Astrocyte (in vitro differentiated cells and primary cell): Measurements from ENCODE around the gene WDR5. TPM values are rescaled to one million over a fixed set of nuclear protein-coding genes. Genes with fewer than 3 reads are reported as not detected.

Experiments used
- DNase-seq: peaks from one replicate; pipeline ENCODE4 v3.0.0-alpha.2; 2010; ENCODE audit warnings: low read depth
- FAIRE-seq: peaks from 2 replicates; lab custom pipeline; 2011; peaks lifted over from hg19 to GRCh38; lab: Jason Lieb, UNC
- H2AFZ ChIP-seq: 2 replicates; pipeline ENCODE4 v1.6.0; 2012; ENCODE audit warnings: low read depth, low read length, inconsistent platforms
- H3K27ac ChIP-seq: 2 replicates; pipeline ENCODE4 v1.5.1; 2011; ENCODE audit warnings: low read depth, low read length, inconsistent platforms
- H3K27me3 ChIP-seq: 2 replicates; pipeline ENCODE4 v1.6.0; 2011; ENCODE audit warnings: low read length, inconsistent platforms; ENCODE audit not compliant: insufficient read depth
- H3K36me3 ChIP-seq: 2 replicates; pipeline ENCODE4 v1.5.1; 2011; ENCODE audit warnings: low read length, inconsistent platforms; ENCODE audit not compliant: insufficient read depth
- H3K4me1 ChIP-seq: 2 replicates; pipeline ENCODE4 v1.5.1; 2011; ENCODE audit warnings: low read length, inconsistent platforms; ENCODE audit not compliant: insufficient read depth
- H3K4me2 ChIP-seq: 2 replicates; pipeline ENCODE4 v1.6.0; 2012; ENCODE audit warnings: low read length, inconsistent platforms
- H3K4me3 ChIP-seq: 2 replicates; pipeline ENCODE4 v1.5.1; 2011; ENCODE audit warnings: low read depth, mild to moderate bottlenecking, low read length, inconsistent platforms; ENCODE audit not compliant: insufficient read depth
- H3K79me2 ChIP-seq: 2 replicates; pipeline ENCODE4 v1.6.0; 2012; ENCODE audit warnings: mild to moderate bottlenecking, low read length, inconsistent platforms; ENCODE audit not compliant: insufficient read depth
- H3K9ac ChIP-seq: 2 replicates; pipeline ENCODE4 v1.6.0; 2012; ENCODE audit warnings: mild to moderate bottlenecking, low read length, inconsistent platforms
- H3K9me3 ChIP-seq: 2 replicates; pipeline ENCODE4 v1.5.1; 2012; ENCODE audit warnings: low read depth, mild to moderate bottlenecking, low read length, inconsistent platforms; ENCODE audit not compliant: insufficient read depth
- H4K20me1 ChIP-seq: 2 replicates; pipeline ENCODE4 v1.6.0; 2012; ENCODE audit warnings: low read length, inconsistent platforms; ENCODE audit not compliant: insufficient read depth
- H3K27ac Mint-ChIP-seq: one replicate; pipeline ENCODE4 v1.8.0; 2021; ENCODE audit warnings: mild to moderate bottlenecking, mixed read lengths; ENCODE audit not compliant: unreplicated experiment
- H3K27me3 Mint-ChIP-seq: one replicate; pipeline ENCODE4 v1.8.0; 2021; ENCODE audit warnings: low read depth, mixed read lengths; ENCODE audit not compliant: unreplicated experiment
- H3K36me3 Mint-ChIP-seq: one replicate; pipeline ENCODE4 v1.8.0; 2021; ENCODE audit warnings: low read depth, mixed read lengths; ENCODE audit not compliant: unreplicated experiment
- H3K4me1 Mint-ChIP-seq: one replicate; pipeline ENCODE4 v1.8.0; 2021; ENCODE audit warnings: low read depth, mixed read lengths; ENCODE audit not compliant: unreplicated experiment
- H3K4me3 Mint-ChIP-seq: one replicate; pipeline ENCODE4 v1.8.0; 2021; ENCODE audit warnings: mild to moderate bottlenecking, moderate library complexity, mixed read lengths; ENCODE audit not compliant: unreplicated experiment
- H3K9me3 Mint-ChIP-seq: one replicate; pipeline ENCODE4 v1.8.0; 2021; ENCODE audit warnings: mild to moderate bottlenecking, mixed read lengths; ENCODE audit not compliant: unreplicated experiment
- EZH2 ChIP-seq: IDR thresholded peaks from 2 replicates; pipeline ENCODE4 v1.6.1; 2012; ENCODE audit warnings: mild to moderate bottlenecking, low read length, inconsistent platforms; ENCODE audit not compliant: insufficient read depth
- total RNA-seq: library from RNA; stranded (reverse); gene quantifications from 2 replicates; pipeline ENCODE4 v1.2.1, GENCODE V29; 2021
- TF ChIP-seq, protein P1 (sequence below): IDR thresholded peaks from 2 replicates; pipeline ENCODE4 v1.5.1; 2011; ENCODE audit warnings: low read depth, mild to moderate bottlenecking, inconsistent platforms, low read length, moderate library complexity; ENCODE audit not compliant: insufficient read depth

WDR5 gene
- total RNA-seq, 1 donor from 2014 or later: 28.1 TPM

DNA sequence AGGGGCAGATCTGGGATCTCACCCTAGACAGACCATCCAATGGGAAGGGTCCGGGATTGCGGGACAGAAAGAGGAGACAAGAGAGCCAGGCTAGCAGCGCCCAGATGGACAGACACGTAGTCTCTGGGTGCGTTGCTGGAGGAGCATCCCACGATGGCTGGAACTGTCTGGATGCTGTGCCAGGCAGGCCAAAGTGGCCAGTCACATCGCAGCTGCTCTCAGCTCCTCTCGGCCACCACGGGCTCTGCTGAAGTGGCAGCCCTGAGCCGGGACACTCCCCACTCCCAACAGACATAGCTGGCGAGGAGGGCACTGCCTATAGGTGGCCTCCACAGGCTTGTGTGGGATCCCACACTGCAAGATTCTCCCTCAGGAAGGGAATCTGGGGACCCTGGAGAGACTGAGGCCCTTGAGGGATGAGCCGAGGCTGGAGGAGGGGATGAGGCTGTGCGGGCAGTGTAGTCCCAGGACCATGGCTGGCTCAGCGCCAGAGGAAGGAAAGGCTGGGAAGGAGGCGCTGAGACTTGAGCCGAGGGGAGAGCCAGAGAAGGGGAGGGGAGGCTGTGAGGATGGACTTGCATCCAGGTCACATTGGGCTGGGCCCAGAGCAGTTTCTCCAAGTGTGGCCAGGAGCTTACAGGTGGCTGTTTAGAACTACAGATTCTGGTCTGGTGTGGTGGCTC, 10.3 kb upstream of the WDR5 start:
- no peaks in the 10 kb centered on the region for H3K9me3 Mint-ChIP-seq
- no peaks in the 10 kb centered on the region for H3K36me3 Mint-ChIP-seq
- H3K4me3 Mint-ChIP-seq: no peak overlapping the region
- H2AFZ ChIP-seq: no peak overlapping the region
- H3K27ac Mint-ChIP-seq: no peak overlapping the region
- H3K9me3 ChIP-seq: no peaks in the 10 kb centered on the region
- no peaks in the 10 kb centered on the region for H3K4me1 ChIP-seq
- H3K27ac ChIP-seq: no peak overlapping the region
- H4K20me1 ChIP-seq: no peaks in the 10 kb centered on the region
- no peak for FAIRE-seq
- no peaks in the 10 kb centered on the region for H3K4me1 Mint-ChIP-seq
- no peak overlapping the region for H3K4me3 ChIP-seq
- H3K79me2 ChIP-seq: no peaks in the 10 kb centered on the region
- no peak overlapping the region for H3K4me2 ChIP-seq
- H3K9ac ChIP-seq: no peak overlapping the region
- no peak for TF ChIP-seq EZH2
- TF ChIP-seq, protein P1, sequence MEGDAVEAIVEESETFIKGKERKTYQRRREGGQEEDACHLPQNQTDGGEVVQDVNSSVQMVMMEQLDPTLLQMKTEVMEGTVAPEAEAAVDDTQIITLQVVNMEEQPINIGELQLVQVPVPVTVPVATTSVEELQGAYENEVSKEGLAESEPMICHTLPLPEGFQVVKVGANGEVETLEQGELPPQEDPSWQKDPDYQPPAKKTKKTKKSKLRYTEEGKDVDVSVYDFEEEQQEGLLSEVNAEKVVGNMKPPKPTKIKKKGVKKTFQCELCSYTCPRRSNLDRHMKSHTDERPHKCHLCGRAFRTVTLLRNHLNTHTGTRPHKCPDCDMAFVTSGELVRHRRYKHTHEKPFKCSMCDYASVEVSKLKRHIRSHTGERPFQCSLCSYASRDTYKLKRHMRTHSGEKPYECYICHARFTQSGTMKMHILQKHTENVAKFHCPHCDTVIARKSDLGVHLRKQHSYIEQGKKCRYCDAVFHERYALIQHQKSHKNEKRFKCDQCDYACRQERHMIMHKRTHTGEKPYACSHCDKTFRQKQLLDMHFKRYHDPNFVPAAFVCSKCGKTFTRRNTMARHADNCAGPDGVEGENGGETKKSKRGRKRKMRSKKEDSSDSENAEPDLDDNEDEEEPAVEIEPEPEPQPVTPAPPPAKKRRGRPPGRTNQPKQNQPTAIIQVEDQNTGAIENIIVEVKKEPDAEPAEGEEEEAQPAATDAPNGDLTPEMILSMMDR: no peak
- DNase-seq: no peak
- H3K27me3 ChIP-seq: peaks cover 5% of the 10 kb centered on the region
- no peaks in the 10 kb centered on the region for H3K36me3 ChIP-seq
- peaks cover 14% of the 10 kb centered on the region for H3K27me3 Mint-ChIP-seq

DNA sequence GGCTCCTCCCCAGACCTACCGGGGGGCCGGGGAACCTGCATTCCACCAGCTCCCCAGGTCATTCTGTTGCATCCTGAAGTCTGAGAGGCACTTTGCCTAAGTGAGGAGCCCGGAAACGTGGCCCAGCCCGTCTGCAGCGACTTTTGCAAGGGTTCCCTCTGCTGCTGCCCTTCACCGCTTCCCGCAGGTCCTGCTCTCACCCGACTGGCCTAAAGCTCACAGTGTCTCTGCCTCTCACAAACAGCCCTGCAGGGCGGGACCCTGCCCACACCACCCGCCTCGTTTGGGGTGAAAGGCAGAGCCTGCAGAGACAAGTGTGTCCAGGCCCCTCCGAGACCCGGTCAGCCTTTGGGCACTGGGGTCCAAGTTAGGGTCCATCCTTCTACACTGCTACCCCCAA, 9.5 kb upstream of the WDR5 start:
- H3K4me1 ChIP-seq: no peaks in the 10 kb centered on the region
- no peak overlapping the region for H3K4me3 Mint-ChIP-seq
- no peak overlapping the region for H3K27ac Mint-ChIP-seq
- no peak for FAIRE-seq
- H3K27me3 Mint-ChIP-seq: peaks cover 15% of the 10 kb centered on the region
- peaks cover 5% of the 10 kb centered on the region for H3K27me3 ChIP-seq
- no peaks in the 10 kb centered on the region for H3K36me3 Mint-ChIP-seq
- no peak overlapping the region for H3K4me2 ChIP-seq
- H2AFZ ChIP-seq: no peak overlapping the region
- TF ChIP-seq, protein P1: no peak
- TF ChIP-seq EZH2: no peak
- no peaks in the 10 kb centered on the region for H3K9me3 Mint-ChIP-seq
- no peaks in the 10 kb centered on the region for H3K9me3 ChIP-seq
- peaks cover 3% of the 10 kb centered on the region for H3K4me1 Mint-ChIP-seq
- no peak overlapping the region for H3K4me3 ChIP-seq
- no peaks in the 10 kb centered on the region for H3K36me3 ChIP-seq
- DNase-seq: no peak
- H4K20me1 ChIP-seq: no peaks in the 10 kb centered on the region
- H3K27ac ChIP-seq: no peak overlapping the region
- no peak overlapping the region for H3K9ac ChIP-seq
- H3K79me2 ChIP-seq: no peaks in the 10 kb centered on the region

DNA sequence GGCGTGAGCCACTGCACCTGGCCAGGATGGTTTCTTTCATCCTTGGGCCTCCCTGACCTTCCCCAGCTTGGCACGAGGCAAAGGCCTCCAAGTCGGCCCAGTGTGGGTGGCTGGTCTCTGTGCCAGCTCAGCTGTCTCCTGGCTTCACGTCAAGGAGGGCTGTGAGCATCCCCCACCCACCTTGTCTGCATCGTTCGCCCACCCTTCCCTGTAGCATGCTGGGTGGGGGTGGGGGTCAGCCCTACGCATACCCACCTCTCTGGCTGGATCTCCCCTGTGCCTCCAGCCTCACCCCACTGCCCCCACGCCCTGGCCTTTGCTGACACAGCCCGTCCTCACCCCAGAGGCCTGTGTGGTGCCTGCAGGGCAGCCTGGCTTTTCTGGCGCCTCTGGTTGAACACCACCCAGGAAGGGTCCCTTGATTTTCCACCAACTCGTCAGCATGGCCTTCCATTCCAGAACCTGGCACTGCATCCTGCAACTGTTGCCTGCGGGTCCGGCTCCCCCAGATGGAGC, 8.8 kb upstream of the WDR5 start:
- Histone ChIP-seq H4K20me1 (no peaks in the 10 kb centered on the region), H3K36me3 (no peaks in the 10 kb centered on the region), H3K27me3 (peaks cover 5% of the 10 kb centered on the region), H3K9me3 (no peaks in the 10 kb centered on the region), H3K9ac (no peak overlapping the region), H3K4me2 (no peak overlapping the region), H3K27ac (no peak overlapping the region), H3K79me2 (no peaks in the 10 kb centered on the region), H2AFZ (no peak overlapping the region), H3K4me1 (no peaks in the 10 kb centered on the region), H3K4me3 (no peak overlapping the region)
- Mint-ChIP-seq H3K36me3 (no peaks in the 10 kb centered on the region), H3K27ac (no peak overlapping the region), H3K4me3 (no peak overlapping the region), H3K4me1 (peaks cover 3% of the 10 kb centered on the region), H3K9me3 (no peaks in the 10 kb centered on the region), H3K27me3 (peaks cover 18% of the 10 kb centered on the region)
- TF ChIP-seq, protein P1: no peak
- no peak for TF ChIP-seq EZH2
- DNase-seq (no peak), FAIRE-seq (no peak)
